Panc1 (cell line): Measurements from ENCODE around the gene IL1R1.

Experiments
- POLR2AphosphoS5 ChIP-seq: IDR thresholded peaks from 2 replicates; pipeline ENCODE4 v1.6.1; 2012; ENCODE audit warnings: mild to moderate bottlenecking, low read depth, low read length, moderate library complexity
- TF ChIP-seq, protein P1 (sequence below): fragments of 450-650 bp; IDR thresholded peaks from 2 replicates; pipeline ENCODE4 v1.5.1; 2017; ENCODE audit warnings: mild to moderate bottlenecking

DNA sequence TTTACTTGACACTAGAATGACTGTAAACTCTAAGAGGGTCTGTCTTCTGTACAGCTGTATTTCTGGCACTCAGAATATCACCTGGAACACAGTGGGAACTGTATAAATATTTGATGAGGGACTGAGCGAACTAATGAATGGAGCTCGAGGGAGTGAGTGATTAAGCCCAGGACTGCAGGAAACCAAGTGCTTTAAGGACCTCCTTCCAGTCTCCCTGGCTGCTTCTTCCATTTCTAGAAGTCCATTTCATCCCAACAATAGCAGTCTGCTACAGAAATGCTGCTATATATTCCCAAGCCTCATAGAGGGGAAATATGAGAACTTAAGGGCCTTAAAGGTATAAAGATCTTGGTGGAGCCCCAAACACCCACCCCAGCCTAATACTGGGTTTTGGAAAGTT lies 41.5 kb downstream of the IL1R1 start:
- TF ChIP-seq, protein P1, sequence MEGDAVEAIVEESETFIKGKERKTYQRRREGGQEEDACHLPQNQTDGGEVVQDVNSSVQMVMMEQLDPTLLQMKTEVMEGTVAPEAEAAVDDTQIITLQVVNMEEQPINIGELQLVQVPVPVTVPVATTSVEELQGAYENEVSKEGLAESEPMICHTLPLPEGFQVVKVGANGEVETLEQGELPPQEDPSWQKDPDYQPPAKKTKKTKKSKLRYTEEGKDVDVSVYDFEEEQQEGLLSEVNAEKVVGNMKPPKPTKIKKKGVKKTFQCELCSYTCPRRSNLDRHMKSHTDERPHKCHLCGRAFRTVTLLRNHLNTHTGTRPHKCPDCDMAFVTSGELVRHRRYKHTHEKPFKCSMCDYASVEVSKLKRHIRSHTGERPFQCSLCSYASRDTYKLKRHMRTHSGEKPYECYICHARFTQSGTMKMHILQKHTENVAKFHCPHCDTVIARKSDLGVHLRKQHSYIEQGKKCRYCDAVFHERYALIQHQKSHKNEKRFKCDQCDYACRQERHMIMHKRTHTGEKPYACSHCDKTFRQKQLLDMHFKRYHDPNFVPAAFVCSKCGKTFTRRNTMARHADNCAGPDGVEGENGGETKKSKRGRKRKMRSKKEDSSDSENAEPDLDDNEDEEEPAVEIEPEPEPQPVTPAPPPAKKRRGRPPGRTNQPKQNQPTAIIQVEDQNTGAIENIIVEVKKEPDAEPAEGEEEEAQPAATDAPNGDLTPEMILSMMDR: no peak
- TF ChIP-seq POLR2AphosphoS5: no peak
